ENCODE data around the gene KLK8.
A peak's percentile ranks its signal among the peaks of the same experiment; 100 is the strongest.

KLK8 gene

GRCh38 chr19:51001515-51001914 is at the start of gene KLK8:
KLK8 (minus strand) TSS chr19:51001604; CDS start chr19:51001167, 437 bp downstream.
- FAIRE-seq (no peak), DNase-seq (ENCODE audit: low spot score) (no peak)

GRCh38 chr19:51047031-51047335 is 45.6 kb upstream of the KLK8 start:
- no peak for FAIRE-seq
- DNase-seq (ENCODE audit: low spot score), result no peak

DNA sequence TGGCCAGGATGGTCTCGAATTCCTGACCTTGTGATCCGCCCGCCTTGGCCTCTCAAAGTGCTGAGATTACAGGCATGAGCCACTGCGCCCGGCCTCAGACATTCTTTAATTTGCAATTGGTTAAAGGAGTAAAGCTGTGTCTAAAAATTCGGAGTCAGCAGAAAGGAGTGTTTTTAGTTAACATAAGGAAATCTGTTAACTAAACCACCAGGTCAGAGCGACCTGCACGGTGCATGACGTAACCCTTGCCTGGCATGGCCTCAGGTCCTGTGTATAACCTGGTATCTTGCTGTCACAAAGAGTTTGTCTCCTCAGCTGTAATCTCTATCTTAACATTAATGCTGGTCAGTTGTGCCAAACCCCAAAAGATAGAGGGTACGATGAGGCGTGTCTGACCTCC is 42.9 kb upstream of the KLK8 start:
- FAIRE-seq, result no peak
- DNase-seq (ENCODE audit: low spot score), result no peak

- DNase-seq (ENCODE audit: low spot score), result no peak
- FAIRE-seq, result no peak
These were observed 42.1 kb upstream of the KLK8 start for GRCh38 chr19:51043497-51043896.

GRCh38 chr19:51040151-51040550 is 38.7 kb upstream of the KLK8 start:
- FAIRE-seq, result no peak
- no peak for DNase-seq (ENCODE audit: low spot score)

- DNase-seq (ENCODE audit: low spot score) (no peak), FAIRE-seq (no peak)
These were observed 35.1 kb upstream of the KLK8 start for GRCh38 chr19:51036519-51036918.

GRCh38 chr19:51034704-51035103 is 33.3 kb upstream of the KLK8 start, which contains the start of gene KLK12:
KLK12 (minus strand) TSS chr19:51035002; CDS start chr19:51034621, 381 bp downstream.
- FAIRE-seq (no peak), DNase-seq (ENCODE audit: low spot score) (no peak)

- DNase-seq (ENCODE audit: low spot score) (no peak), FAIRE-seq (no peak)
These were observed 30.4 kb upstream of the KLK8 start for GRCh38 chr19:51031880-51032225.

DNA sequence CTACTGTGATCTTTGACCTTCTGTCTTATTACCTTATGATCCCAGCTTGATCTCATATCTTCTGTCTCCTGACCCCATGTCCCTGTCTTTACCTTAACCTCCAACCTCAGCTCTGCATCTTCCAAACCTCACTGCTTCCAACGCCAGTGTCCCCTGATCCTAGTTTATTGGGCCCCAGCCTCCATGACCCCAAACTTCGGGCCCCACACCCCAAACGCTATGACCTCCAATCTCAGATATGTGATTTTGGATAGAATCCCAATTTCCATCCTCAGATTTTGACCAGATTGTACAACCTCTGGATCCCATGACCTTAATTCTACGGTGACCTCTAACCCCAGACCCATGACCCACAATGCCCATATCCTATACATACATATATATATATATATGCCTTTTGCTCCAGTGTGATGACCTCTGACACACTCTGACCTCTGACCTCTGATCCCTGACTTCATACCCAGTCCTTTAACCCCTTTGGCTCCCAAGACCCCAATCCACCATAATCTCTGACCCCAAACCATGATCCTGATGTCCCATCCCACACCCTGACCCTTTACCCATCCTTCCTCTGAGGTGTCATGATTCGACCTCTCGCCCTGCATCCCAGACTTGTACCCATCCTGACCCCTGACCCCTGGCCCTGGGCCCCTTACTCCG is 29.9 kb upstream of the KLK8 start:
- DNase-seq (ENCODE audit: low spot score) (no peak), FAIRE-seq (no peak)

DNA sequence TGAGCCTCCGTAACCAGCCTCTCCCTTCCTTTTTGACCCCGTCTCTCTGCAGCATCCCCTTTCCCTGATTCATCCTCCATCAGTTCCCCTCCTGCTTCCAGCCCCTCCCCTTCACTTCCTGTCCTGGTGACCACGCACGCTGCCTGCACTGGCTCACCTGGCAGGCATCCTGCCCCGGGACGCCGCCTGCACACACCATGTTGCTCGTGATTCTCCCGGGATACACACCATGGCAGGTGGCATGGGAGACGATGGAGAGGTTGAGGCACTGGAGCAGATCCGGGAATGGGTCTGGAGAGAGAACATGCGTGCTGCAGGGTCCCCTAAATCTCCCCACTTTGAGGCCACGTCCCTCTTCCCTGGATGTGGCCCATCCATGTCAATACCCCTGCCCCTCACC is 29.2 kb upstream of the KLK8 start:
- FAIRE-seq, result peak; percentile 71
- peak; percentile 26 for DNase-seq (ENCODE audit: low spot score)

DNA sequence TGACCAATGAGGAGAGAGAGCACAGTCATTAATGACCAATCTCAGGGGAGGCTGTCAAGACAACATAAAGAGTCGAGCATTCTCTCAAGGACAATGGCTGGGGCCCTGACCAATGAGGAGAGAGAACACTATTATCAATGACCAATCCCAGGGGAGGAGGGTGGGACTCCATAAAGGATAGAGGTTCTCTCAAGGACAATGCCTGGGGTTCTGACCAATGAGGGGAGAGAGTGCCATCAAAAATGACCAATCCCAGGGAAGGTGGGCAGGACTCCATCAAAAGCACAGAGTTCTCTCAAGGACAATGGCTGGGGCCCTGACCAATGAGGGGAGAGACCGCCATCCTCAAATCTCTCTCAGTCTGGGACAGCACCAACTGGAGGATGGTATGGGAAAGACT is 28.3 kb upstream of the KLK8 start:
- DNase-seq (ENCODE audit: low spot score), result no peak
- FAIRE-seq, result no peak

DNA sequence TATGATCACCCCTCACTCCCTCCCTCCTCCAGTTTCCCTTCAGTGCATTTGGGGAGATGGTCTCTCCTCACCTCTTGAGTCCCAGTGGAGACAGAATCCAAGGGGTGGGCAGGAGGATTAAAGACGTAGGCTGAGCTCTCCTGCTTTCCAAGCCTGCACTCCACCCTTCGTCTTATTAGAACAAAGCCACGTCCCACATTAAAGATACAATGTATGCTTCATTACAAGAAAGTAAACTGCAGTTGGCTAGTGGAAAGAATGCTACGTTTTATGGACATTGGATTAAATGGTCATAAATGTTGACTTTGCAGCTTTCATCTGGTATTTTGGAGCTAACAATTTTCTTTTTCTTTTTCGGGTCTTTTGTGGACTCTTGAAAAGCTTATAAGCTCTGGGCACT is 26.5 kb upstream of the KLK8 start:
- FAIRE-seq (no peak), DNase-seq (ENCODE audit: low spot score) (no peak)

GRCh38 chr19:51027126-51027806 is 25.9 kb upstream of the KLK8 start:
- DNase-seq (ENCODE audit: low spot score), result no peak
- no peak for FAIRE-seq

- FAIRE-seq (no peak), DNase-seq (ENCODE audit: low spot score) (no peak)
These were observed 25.1 kb upstream of the KLK8 start, which contains the start of gene KLK11 for GRCh38 chr19:51026554-51026831. KLK11 (minus strand) TSS chr19:51026616; CDS start chr19:51025631, 985 bp downstream.

DNA sequence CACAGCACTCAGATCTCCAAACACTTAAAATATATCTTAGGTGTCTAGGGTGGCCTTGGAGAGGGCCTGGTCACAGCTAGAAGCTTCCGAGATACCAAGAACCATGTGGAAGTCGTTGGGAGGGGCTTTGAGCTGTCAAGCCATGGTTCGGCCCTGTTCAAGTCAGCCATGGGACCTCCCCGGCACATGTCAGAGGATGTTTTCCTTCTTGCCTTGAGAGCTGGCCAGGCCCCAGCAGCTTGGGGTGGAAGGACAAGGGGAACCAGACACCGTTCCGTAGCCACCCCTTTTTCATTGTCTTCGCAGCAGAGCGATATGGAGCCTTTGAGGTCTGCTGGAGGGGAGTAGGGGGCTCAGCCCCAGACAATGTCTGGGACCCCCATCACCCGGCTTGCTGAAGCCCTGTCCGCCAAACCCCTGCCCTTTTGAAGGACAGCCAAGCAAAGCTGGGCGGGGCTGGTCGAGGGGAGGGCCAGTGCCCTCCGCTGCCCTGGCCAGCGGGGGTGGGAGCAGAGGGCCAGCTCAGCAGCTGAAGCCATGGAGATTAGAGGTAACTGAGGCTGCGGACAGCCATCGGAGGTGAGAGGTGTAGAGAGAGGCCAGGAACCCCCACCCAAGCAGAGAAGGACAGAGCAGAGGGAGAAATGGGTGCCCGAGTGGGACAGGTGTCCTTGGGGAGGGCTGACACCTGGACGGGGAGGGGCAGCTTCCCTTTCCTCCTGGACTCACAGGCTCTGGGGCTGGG is 24.6 kb upstream of the KLK8 start:
- FAIRE-seq (no peak), DNase-seq (ENCODE audit: low spot score) (no peak)

DNA sequence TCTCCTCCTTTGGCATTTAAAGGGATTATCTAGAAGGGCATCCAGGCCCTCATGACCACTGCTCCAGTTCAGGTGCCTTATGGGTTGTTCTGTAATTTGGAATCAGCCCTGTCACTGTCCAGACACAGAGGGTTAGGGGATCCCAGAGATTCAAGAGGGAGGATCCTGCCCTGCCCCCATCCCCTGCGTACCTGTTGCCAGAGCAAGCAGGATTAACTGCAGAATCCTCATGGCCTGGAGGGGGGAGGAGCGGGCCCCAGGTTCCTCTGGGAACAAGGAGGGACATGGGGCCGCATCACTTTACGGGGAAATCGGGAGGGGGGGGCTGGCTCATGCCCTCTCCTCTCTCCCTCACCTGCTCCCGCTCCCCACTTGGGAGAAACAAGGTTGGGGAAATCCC is 24.0 kb upstream of the KLK8 start:
- DNase-seq (ENCODE audit: low spot score) (no peak), FAIRE-seq (no peak)

- FAIRE-seq, result no peak
- no peak for DNase-seq (ENCODE audit: low spot score)
These were observed 23.5 kb upstream of the KLK8 start for GRCh38 chr19:51024924-51025323.

DNA sequence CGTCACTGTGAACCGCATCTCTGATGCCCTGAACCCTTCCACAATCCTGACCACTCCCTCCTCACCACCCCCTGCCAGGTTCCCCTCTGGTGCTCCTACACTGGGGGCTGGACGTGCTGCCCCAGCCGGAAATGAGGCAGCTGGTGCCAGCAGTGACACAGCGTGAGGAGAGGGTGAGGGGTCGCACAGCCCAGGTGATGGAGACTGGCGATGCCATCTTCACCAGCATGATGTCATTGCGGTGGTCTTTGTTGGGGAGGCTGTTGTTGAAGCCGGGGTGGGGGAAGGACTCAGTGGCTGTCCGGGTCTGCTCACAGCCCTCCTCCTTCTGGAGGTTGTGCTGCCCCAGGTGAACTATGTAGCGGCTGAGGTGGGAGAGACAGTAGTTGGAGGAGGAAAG is 22.5 kb upstream of the KLK8 start:
- no peak for DNase-seq (ENCODE audit: low spot score)
- FAIRE-seq, result no peak

GRCh38 chr19:51022526-51022925 is 21.1 kb upstream of the KLK8 start:
- DNase-seq (ENCODE audit: low spot score), result no peak
- no peak for FAIRE-seq

- DNase-seq (ENCODE audit: low spot score) (no peak), FAIRE-seq (no peak)
These were observed 19.7 kb upstream of the KLK8 start for GRCh38 chr19:51020988-51021651.

GRCh38 chr19:51019544-51019925 is 18.1 kb upstream of the KLK8 start, which contains the start of gene KLK10:
KLK10 (minus strand) TSS chr19:51019709; CDS start chr19:51019130, 579 bp downstream.
- DNase-seq (ENCODE audit: low spot score), result no peak
- FAIRE-seq, result no peak

All from urothelium cell line (cell line).